ENCODE data around the gene SIVA1.

SIVA1 gene

GRCh38 chr14:104782086-104782807, 29.3 kb downstream of the SIVA1 start:
- DNase-seq (ENCODE audit: insufficient read length, low spot score), result no peak
- no peak for FAIRE-seq

DNA sequence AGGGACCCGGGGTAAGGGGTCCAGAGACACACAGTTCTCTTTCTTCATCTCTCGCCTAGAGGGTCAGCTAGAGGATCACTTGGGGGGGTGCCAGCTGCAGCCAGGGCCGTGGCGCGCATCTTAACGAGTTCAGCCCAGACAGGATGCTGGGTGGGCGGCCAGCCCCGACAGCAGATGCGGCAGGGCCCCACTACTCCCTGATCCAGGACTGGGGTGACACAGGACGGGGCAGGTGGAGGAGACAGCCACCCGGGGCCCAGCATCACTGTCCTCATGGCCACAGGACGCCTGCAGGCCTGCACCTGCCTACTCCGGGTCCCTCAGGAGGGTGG, 29.8 kb downstream of the SIVA1 start:
- DNase-seq (ENCODE audit: insufficient read length, low spot score) (no peak), FAIRE-seq (no peak)

DNA sequence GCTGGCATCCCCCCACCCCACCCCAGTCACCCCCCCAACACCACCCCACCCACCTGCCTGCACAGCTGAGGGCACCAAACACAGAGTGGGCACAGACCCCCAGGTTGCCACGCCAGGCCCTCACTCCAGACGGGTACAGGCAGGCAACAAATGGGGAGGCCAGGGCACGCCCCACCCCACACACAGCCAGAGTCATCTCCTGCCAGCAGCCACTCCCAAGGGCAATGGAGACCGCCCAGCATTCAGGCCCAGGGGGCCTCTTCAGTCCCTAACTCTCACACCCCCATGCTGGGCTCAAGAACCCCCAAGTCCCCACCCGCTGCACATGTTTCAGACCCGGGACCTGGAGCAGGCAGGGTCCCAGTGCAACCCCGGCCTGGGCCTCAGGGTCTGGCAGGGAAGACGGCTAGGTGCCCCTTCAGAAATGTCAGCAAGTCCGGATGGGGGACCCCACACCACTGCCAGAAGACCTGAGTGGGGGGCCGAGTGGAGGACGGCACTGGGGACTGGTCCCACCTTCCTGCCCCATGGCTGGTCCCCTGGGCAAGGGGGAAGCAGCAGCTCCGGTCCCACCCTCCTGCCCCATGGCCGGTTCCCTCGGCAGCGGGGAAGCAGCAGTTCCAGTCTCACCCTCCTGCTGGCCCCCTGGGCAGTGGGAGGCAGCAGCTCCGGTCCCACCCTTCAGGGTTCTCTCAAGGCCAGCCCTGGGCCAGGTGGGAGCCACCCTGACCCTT, 30.7 kb downstream of the SIVA1 start:
- DNase-seq (ENCODE audit: insufficient read length, low spot score), result no peak
- no peak for FAIRE-seq

GRCh38 chr14:104784218-104784568, 31.2 kb downstream of the SIVA1 start:
- FAIRE-seq (no peak), DNase-seq (ENCODE audit: insufficient read length, low spot score) (no peak)

DNA sequence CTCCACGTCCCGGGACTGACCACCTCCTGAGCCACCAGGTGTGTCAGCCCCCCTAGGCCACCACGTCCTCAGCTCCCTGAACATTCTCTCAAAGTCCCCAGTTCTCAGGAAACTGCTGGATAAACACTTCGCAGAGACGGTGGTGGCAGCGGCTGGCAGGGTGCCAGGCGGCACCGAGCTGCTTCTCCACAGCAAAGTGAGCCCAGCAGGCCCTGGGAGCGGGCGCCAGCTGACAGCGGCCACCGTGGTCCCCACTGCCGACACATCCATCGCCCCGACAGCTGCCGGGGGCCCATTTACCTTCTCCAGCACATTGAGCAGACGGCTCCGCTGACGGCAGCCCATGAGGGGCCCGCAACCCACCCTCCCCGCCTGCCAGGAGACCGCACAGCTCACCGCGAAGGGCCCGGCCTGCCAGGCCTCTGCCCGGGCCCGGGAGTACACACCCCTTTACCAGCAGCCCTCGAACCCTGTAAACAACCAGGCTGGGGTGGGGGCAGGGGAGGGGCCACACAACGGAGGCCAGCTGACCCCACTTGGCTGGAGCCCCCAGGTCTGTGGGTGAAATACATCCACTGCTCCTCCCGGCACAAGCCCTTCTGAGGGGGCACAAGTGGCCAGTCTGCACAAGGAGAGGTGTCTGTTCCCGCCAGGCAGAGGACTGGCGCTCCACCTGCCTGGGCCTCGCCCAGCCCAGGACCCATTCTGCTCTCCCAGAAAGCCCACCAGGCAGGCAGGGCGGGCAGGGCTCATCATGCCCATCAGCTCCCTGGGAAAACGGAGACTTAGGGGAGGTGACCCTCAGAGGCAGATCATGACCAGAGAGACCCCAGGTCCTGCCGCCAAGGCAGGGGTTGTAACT, 32.1 kb downstream of the SIVA1 start:
- DNase-seq (ENCODE audit: insufficient read length, low spot score) (no peak), FAIRE-seq (no peak)

GRCh38 chr14:104785708-104786080, 32.7 kb downstream of the SIVA1 start:
- FAIRE-seq, result no peak

DNA sequence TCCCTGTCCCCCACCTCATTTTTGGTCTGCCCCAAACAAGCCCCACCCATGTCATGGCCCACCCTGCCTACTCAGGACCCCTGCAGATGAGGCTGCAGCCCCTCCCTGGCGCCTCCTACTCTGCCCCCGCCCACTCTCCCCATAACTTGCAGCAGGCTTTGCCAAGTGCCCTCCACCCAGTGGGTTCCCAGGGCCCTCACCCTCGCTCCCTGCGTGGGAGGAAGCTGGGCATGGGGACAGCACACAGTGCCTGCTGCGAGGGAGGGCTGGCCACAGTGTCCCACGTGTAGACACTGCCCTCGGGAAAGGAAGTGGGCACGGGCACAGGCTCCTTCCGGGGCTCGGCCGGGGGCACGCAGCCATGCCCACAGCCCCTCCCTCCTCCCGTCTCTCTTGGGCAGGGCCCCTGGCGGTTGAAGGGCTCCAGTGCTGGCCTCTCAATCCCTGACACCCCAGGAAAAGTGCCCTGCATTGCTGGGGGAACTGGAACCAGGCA, 33.2 kb downstream of the SIVA1 start:
- FAIRE-seq (no peak), DNase-seq (ENCODE audit: insufficient read length, low spot score) (no peak)

More at GRCh38 chr14:104785708-104786080, 32.7 kb downstream of the SIVA1 start:
- no peak for DNase-seq (ENCODE audit: insufficient read length, low spot score)

DNA sequence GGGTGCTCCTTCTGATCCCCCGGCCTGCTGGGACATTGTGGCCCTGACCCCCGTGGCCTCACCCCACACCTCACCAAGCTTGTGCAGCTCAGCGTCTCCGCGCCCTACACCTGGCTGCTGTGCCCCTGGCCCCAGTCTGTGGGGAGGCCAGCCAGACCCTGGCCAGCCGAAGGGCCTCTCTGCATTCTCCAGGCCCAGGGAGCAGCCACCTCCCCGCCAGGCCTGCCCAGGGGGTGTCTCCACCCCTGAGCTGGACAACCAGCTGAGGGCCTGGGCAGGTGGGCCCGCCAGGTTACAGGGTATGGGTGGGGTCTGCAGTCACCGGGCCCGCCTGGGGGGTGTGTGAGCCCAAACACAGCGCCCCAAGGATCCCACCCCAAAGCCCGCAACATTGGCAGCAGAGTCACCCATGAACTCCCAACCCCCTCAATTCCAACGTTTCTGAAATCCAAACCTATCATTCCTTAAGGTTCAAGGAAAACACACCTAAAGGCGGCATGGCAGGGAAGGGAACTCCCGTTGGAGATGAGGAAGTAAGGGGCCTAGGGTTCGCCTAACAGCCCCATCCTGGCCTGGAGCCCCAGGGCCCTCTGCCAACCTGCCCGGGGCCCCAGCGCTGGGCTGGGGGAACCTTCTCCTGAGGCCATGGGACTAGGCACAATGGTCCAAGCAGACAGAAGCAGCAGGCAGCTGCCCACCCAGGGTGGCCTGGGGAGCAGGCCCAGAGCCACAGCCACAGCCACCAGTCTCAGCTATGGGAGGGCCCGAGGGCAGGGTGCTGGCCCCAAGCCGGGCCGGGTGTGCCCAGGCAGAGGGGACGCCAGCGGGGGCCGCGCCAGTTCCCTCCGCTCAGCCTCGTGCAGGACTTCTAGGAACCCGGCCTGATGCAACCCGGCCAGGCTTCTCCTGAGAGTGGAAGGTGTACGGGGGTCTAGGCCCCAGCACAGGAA, 34.1 kb downstream of the SIVA1 start:
- FAIRE-seq, result no peak
- DNase-seq (ENCODE audit: insufficient read length, low spot score), result no peak

GRCh38 chr14:104787736-104788135, 34.8 kb downstream of the SIVA1 start:
- no peak for FAIRE-seq
- DNase-seq (ENCODE audit: insufficient read length, low spot score), result no peak

- no peak for FAIRE-seq
- no peak for DNase-seq (ENCODE audit: insufficient read length, low spot score)
Observed at GRCh38 chr14:104788161-104788818, 35.3 kb downstream of the SIVA1 start.

GRCh38 chr14:104788873-104789663, 36.1 kb downstream of the SIVA1 start:
- FAIRE-seq (no peak), DNase-seq (ENCODE audit: insufficient read length, low spot score) (no peak)

GRCh38 chr14:104789752-104790743, 37.1 kb downstream of the SIVA1 start:
- FAIRE-seq, result no peak
- DNase-seq (ENCODE audit: insufficient read length, low spot score), result no peak

DNA sequence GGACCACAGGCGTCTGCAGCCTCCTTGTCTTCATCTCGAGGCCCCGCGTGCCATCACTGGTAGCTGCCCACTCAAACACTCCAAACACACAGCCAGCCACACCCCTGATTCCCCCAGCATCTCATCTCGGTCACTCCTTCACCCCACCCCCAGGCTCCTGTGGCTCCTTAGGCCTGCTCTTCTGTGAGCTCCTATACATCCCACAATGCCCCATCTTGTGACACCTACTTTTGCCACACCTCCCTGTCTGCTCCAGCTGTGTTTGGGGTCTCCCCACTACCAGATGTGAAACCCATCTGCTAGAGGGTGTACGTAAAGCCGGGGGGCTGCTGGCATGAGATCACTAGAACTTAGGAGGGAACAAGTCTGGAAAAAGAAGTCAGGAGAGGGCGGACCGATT, 38.5 kb downstream of the SIVA1 start:
- FAIRE-seq (no peak), DNase-seq (ENCODE audit: insufficient read length, low spot score) (no peak)

DNA sequence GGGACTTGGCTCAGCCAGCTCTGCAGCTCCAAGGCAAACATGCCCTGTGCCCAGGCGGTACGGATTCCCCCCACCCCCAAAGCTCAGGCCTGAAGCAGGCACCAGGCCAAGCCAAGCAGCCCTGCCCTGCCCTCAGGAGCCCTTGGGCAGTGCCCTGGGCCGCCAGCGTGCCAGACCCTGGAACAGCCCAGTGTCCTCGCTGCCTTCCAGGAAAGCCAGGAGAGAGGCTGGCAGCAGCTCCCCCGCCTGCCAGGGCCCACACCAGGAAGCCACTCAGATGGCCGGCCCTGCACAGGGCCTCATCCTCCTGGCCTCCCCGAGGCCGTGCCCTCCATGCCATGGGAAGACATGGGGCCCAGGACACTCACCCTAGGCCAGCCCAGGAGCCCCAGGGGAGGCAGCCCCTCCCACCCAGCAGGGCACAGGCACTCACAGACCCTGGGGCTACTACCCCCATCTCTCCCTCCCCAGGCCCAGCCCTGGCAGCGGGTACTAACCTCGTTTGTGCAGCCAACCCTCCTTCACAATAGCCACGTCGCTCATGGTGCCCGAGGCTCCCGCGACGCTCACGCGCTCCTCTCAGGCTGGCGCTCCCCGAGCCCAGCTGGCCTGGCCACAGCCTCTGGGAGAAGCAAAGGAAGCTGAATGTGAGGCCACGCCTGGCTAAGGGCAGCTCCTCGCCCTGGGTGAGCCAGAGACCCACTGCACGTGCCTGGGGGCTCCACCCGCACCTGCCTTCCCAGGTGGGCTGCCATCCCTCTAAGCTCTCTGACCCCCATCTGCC, 39.3 kb downstream of the SIVA1 start:
- no peak for DNase-seq (ENCODE audit: insufficient read length, low spot score)
- FAIRE-seq, result no peak

GRCh38 chr14:104792945-104793702, 40.2 kb downstream of the SIVA1 start:
- DNase-seq (ENCODE audit: insufficient read length, low spot score) (no peak), FAIRE-seq (no peak)

DNA sequence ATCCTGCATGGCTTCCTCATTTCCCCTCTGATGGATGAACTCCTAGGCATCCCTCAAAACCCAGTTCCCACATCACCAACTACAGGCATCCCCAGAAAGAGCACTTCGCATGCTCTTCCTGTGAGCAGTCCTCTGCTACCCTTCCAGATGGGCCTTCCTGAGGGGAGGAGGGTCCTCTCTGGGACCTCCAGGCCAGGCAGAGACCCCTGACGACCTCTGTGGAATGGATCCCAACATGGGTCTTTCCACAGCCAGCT, 40.7 kb downstream of the SIVA1 start:
- no peak for FAIRE-seq

GRCh38 chr14:104794099-104794498, 41.2 kb downstream of the SIVA1 start:
- peak; percentile 33 for FAIRE-seq
- DNase-seq (ENCODE audit: insufficient read length, low spot score), result no peak

More for the DNA sequence above, 40.7 kb downstream of the SIVA1 start:
- no peak for DNase-seq (ENCODE audit: insufficient read length, low spot score)

Measured in HTR-8/SVneo (cell line).